Brain microvascular endothelial cell (primary cell): Measurements from ENCODE around the gene EBF3.

Experiments
- DNase-seq: peaks from one replicate; pipeline ENCODE4 v3.0.0-alpha.2; 2020
- H3K27ac ChIP-seq: fragments of 250-450 bp; sonication (Bioruptor Pico); 2 replicates; pipeline ENCODE4 v1.5.1; 2020; ENCODE audit warnings: mild to moderate bottlenecking, moderate library complexity
- H3K27me3 ChIP-seq: fragments of 250-450 bp; sonication (Bioruptor Pico); replicated peaks from 2 replicates; pipeline ENCODE4 v1.5.1; 2020; ENCODE audit warnings: mild to moderate bottlenecking
- H3K36me3 ChIP-seq: fragments of 250-450 bp; sonication (Bioruptor Pico); replicated peaks from 2 replicates; pipeline ENCODE4 v1.5.1; 2020; ENCODE audit warnings: mild to moderate bottlenecking
- H3K4me3 ChIP-seq: 2 replicates; pipeline ENCODE4 v1.5.1; 2011; ENCODE audit warnings: low read depth, mild to moderate bottlenecking, control low read depth, low read length, moderate library complexity
- CTCF ChIP-seq: IDR thresholded peaks from 2 replicates; pipeline ENCODE4 v1.5.1; 2011; ENCODE audit warnings: low read depth, mild to moderate bottlenecking, moderate library complexity, low read length, control low read depth, inconsistent platforms; ENCODE audit errors: missing control alignments
- in situ Hi-C: cut with HindIII; loops from 2 replicates; pipeline ENCODE4 v1.10.0; 2017; ENCODE audit warnings: low sequenced_read_pairs, low pct_ligation_motif_present

The EBF3 gene

GRCh38 chr10:129871966-129872365, 92.1 kb downstream of the EBF3 start:
- Histone ChIP-seq H3K4me3 (no peak overlapping the region), H3K36me3 (no peaks in the 10 kb centered on the region), H3K27ac (no peak overlapping the region), H3K27me3 (no peaks in the 10 kb centered on the region)
- DNase-seq: no peak
- in situ Hi-C loops: no loop called here
- TF ChIP-seq CTCF: no peak

DNA sequence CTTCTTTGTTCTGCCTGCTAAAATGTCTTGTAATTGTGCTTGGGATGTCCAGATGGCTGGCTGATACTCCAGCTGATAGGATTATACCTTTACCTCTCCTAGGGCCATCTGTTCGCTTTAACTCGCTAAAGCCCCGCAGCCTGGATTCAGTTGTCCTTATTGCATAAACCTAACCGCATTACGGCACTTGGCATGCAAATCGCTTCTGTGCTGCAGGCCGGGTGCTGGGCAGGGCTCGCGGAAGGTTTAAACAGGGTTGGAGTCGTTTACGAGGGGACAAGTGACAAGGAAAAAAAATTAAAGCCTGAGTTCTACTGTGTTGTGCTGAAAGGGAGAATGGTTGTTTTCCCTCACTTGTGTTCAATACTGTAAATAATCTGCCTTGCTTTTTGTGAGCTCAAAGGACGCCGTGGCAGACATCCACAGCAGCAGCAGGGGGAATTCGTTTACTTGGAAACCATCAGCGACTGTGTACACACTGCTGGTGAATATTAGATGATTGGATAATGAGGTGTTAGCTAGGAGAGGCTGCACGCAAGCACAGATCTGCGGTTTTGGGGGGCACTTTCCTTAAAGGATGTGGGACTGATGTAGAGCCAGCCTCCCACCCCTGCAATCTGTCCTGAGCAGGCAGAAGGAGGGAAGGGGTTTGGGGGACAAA, 93.0 kb downstream of the EBF3 start:
- H3K27ac ChIP-seq: no peak overlapping the region
- no peaks in the 10 kb centered on the region for H3K36me3 ChIP-seq
- in situ Hi-C loops: no loop called here
- DNase-seq: no peak
- no peaks in the 10 kb centered on the region for H3K27me3 ChIP-seq
- H3K4me3 ChIP-seq: no peak overlapping the region
- no peak for TF ChIP-seq CTCF

GRCh38 chr10:129870474-129870757, 93.7 kb downstream of the EBF3 start:
- no peak for TF ChIP-seq CTCF
- H3K4me3 ChIP-seq: no peak overlapping the region
- H3K27me3 ChIP-seq: no peaks in the 10 kb centered on the region
- DNase-seq: no peak
- H3K27ac ChIP-seq: no peak overlapping the region
- no peaks in the 10 kb centered on the region for H3K36me3 ChIP-seq
- in situ Hi-C loops: no loop called here

- Histone ChIP-seq H3K27ac (no peak overlapping the region), H3K36me3 (no peaks in the 10 kb centered on the region), H3K4me3 (no peak overlapping the region), H3K27me3 (no peaks in the 10 kb centered on the region)
- DNase-seq: no peak
- no peak for TF ChIP-seq CTCF
- in situ Hi-C loops: no loop called here
These were observed 94.2 kb downstream of the EBF3 start for GRCh38 chr10:129869596-129870473.

DNA sequence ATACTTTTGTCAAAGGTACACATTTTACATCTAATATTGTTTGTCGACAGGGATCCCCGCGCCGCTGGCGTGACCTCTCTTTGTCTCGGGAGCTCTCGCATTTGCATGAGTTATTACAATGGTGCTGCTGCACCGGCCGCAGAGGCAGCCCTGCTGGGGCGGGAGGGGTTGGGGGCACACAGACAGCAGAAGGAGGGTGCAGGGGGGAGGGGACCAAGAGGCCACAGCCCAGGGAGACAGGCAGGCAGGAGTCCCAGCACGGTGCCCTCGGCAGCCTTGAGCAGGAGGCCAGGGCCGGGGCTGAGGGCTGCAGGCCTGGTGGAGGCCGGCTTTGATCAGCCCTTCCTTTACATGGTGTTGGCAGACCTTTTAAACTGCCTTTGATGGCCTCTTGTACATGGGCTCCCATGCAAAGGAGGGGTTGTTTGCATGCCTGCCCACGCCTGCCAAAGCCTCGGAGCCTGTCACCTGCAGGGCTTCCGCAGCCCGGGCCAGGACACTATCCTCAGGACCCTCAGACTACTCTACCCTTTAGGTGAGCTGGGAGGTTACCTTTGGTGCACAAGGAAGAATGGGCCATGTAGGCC, 95.5 kb downstream of the EBF3 start:
- no peaks in the 10 kb centered on the region for H3K27me3 ChIP-seq
- no peak overlapping the region for H3K27ac ChIP-seq
- no peak for DNase-seq
- TF ChIP-seq CTCF: no peak
- in situ Hi-C loops: no loop called here
- H3K4me3 ChIP-seq: no peak overlapping the region
- no peaks in the 10 kb centered on the region for H3K36me3 ChIP-seq
